ENCODE results near the gene B4GAT1. TPM values are rescaled to one million over a fixed set of nuclear protein-coding genes. Genes with fewer than 3 reads are reported as not detected.
A peak's percentile ranks its signal among the peaks of the same experiment; 100 is the strongest.

The B4GAT1 gene
- total and polyA plus RNA-seq, 2 of the 13 experiments (the other 11 are each of a cell fraction or from before 2014, with no cell fraction given): 40.4 to 109 TPM

DNA sequence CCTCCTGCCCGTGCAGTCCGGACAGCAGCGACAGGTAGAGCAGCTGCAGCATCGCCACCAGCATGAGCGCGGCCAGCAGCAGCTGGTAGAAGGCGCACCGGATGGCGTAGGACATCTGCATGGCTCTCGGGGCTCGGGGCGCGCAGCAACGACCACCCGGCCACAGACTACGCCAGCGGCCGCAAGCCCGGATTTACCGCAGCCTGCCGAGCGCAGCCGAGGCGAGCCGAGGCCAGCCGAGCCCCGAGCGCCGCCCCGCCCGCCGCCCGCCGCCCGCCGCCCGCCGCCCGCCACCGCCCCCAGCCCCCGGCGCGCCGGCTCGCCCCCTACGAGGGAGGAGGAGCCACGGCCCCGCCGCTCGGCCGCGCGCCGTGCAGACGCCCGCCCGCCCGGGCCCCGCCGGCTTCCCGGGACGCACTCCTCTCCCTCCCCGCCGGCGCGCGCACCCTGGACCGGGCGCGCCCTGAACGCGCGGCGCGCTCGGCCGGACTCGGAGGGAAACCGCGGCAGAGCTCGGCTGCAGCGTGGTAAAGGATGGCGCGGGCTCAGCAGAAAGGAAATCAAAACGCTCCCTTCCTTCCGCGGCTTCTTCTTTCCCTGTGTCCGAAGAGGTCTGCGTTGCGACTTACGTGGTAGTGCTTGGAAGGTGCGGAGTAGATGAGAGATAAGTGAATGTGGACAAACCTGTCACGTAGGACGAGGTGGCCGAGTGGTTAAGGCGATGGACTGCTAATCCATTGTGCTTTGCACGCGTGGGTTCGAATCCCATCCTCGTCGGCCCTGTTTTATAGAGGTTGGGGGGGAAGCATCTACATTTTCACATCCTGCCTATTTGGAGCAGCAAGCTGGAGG is at the start of gene B4GAT1 (continued):
- TF ChIP-seq, protein P1, sequence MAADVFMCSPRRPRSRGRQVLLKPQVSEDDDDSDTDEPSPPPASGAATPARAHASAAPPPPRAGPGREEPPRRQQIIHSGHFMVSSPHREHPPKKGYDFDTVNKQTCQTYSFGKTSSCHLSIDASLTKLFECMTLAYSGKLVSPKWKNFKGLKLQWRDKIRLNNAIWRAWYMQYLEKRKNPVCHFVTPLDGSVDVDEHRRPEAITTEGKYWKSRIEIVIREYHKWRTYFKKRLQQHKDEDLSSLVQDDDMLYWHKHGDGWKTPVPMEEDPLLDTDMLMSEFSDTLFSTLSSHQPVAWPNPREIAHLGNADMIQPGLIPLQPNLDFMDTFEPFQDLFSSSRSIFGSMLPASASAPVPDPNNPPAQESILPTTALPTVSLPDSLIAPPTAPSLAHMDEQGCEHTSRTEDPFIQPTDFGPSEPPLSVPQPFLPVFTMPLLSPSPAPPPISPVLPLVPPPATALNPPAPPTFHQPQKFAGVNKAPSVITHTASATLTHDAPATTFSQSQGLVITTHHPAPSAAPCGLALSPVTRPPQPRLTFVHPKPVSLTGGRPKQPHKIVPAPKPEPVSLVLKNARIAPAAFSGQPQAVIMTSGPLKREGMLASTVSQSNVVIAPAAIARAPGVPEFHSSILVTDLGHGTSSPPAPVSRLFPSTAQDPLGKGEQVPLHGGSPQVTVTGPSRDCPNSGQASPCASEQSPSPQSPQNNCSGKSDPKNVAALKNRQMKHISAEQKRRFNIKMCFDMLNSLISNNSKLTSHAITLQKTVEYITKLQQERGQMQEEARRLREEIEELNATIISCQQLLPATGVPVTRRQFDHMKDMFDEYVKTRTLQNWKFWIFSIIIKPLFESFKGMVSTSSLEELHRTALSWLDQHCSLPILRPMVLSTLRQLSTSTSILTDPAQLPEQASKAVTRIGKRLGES (CRISPR knock-in tag; IDR thresholded peaks at IDR 0.05; ENCODE audit: borderline replicate concordance): no peak
- TF ChIP-seq ZNF841 (CRISPR knock-in tag; IDR thresholded peaks at IDR 0.05; ENCODE audit: borderline replicate concordance) (no peak), CHD2 (IDR thresholded peaks at IDR 0.05; ENCODE audit: low read depth, low read length) (no peak), MXI1 (IDR thresholded peaks at IDR 0.05; ENCODE audit: borderline replicate concordance, low read depth, low read length) (0 out of 3 replicates have a peak, but pooled peaks have one; percentile 25), ZNF546 (CRISPR knock-in tag; conservative IDR thresholded peaks at IDR 0.05) (0 out of 2 replicates have a peak, but pooled peaks have one; percentile 17), SAFB2 (CRISPR knock-in tag; IDR thresholded peaks at IDR 0.05; ENCODE audit: borderline replicate concordance, low read depth) (no peak; the same call in 1 of the 2 replicates), PITX1 (CRISPR knock-in tag; IDR thresholded peaks at IDR 0.05) (peak; percentile 85), NFIB (CRISPR knock-in tag; IDR thresholded peaks at IDR 0.05; ENCODE audit: borderline replicate concordance) (no peak), MAFF (IDR thresholded peaks at IDR 0.05; ENCODE audit: low read depth, low read length) (no peak), RFX5 (IDR thresholded peaks at IDR 0.05; ENCODE audit: low read depth, low read length) (no peak), POLR2AphosphoS5 (IDR thresholded peaks at IDR 0.05; ENCODE audit: low read depth, low read length) (peak; percentile 68), NKX3-1 (CRISPR knock-in tag; IDR thresholded peaks at IDR 0.05) (peak; percentile 46; the same call in 1 of the 2 replicates), RBFOX2 (IDR thresholded peaks at IDR 0.05; ENCODE audit: low read depth, low read length) (peak; percentile 87), TGIF2 (CRISPR knock-in tag; IDR thresholded peaks at IDR 0.05) (no peak), RBM39 (IDR thresholded peaks at IDR 0.05; ENCODE audit: low read depth, low read length, poor library complexity, severe bottlenecking) (no peak), SP5 (CRISPR knock-in tag; IDR thresholded peaks at IDR 0.05; ENCODE audit: borderline replicate concordance, low read depth) (0 out of 2 replicates have a peak, but pooled peaks have one; percentile 21), ZNF331 (CRISPR knock-in tag; IDR thresholded peaks at IDR 0.05) (peak; percentile 21; the same call in 1 of the 2 replicates)
- TF ChIP-seq, protein P2, sequence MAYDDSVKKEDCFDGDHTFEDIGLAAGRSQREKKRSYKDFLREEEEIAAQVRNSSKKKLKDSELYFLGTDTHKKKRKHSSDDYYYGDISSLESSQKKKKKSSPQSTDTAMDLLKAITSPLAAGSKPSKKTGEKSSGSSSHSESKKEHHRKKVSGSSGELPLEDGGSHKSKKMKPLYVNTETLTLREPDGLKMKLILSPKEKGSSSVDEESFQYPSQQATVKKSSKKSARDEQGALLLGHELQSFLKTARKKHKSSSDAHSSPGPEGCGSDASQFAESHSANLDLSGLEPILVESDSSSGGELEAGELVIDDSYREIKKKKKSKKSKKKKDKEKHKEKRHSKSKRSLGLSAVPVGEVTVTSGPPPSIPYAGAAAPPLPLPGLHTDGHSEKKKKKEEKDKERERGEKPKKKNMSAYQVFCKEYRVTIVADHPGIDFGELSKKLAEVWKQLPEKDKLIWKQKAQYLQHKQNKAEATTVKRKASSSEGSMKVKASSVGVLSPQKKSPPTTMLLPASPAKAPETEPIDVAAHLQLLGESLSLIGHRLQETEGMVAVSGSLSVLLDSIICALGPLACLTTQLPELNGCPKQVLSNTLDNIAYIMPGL (CRISPR knock-in tag; IDR thresholded peaks at IDR 0.05; ENCODE audit: borderline replicate concordance in 1 of 2, low read depth in 1 of 2): peak; percentile 95 to 97
- TF ChIP-seq, protein P3, sequence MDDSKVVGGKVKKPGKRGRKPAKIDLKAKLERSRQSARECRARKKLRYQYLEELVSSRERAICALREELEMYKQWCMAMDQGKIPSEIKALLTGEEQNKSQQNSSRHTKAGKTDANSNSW (CRISPR knock-in tag; IDR thresholded peaks at IDR 0.05; ENCODE audit: borderline replicate concordance): no peak
- TF ChIP-seq, protein P4, sequence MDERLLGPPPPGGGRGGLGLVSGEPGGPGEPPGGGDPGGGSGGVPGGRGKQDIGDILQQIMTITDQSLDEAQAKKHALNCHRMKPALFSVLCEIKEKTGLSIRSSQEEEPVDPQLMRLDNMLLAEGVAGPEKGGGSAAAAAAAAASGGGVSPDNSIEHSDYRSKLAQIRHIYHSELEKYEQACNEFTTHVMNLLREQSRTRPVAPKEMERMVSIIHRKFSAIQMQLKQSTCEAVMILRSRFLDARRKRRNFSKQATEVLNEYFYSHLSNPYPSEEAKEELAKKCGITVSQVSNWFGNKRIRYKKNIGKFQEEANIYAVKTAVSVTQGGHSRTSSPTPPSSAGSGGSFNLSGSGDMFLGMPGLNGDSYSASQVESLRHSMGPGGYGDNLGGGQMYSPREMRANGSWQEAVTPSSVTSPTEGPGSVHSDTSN (CRISPR knock-in tag; IDR thresholded peaks at IDR 0.05): no peak
- TF ChIP-seq, protein P5, sequence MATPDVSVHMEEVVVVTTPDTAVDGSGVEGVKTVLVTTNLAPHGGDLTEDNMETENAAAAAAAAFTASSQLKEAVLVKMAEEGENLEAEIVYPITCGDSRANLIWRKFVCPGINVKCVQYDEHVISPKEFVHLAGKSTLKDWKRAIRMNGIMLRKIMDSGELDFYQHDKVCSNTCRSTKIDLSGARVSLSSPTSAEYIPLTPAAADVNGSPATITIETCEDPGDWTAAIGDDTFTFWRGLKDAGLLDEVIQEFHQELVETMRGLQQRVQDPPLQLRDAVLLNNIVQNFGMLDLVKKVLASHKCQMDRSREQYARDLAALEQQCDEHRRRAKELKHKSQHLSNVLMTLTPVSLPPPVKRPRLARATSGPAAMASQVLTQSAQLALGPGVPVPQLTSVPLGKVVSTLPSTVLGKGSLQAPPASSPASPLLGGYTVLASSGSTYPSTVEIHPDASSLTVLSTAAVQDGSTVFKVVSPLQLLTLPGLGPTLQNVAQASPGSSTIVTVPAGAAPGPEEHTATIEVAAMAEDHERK (CRISPR knock-in tag; IDR thresholded peaks at IDR 0.05; ENCODE audit: low read depth): no peak
